ENCODE data around the gene KRT15. TPM values are rescaled to one million over a fixed set of nuclear protein-coding genes. Genes with fewer than 3 reads are reported as not detected.

KRT15 gene
- total and polyA plus RNA-seq, 2 of the 4 experiments (the other 2 are of a cell fraction): 2.9 to 5.3 TPM

DNA sequence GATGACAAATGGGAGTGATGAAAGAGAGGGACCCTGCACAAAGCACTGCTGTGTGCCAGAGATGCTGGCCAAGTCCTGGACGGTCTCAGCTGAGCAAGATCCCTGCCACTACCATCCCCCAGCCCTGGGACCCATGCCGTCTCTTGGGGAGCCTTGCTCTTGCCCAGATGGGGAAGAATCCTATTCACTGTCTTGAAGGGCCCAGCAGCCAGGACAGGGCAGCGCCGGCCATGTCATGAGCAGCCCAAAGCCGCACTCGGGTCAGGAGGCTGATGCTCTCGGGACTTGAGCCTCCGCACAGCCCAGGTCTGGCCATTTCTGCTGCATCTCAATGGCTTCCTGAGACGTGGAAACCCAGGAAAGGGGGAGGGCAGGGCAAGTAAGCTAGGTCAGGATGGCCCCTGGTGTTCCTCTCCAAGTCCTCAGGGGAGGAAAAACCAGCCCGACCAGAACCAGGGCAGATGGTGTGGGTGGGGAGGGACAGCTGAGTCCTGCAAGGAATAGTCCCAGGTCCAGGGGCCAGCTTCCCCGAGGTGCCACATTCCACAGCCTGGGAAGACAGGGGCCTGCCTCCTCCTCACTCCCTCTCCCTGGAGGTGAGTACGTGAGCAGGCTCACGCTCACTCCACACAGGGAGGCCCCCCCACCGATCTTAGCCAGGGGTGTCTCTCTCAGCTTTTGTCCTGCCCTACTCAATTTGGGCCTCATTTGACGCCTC is 17.2 kb upstream of the KRT15 start:
- Histone ChIP-seq H4K91ac (ENCODE audit: insufficient read depth, low read depth, low read length) (peak overlapping the region; percentile 37), H3K9me3 (ENCODE audit: control insufficient read depth, insufficient read depth, low read length) (no peaks in the 10 kb centered on the region), H3K4me1 (ENCODE audit: control insufficient read depth, insufficient read depth, low read length) (peaks cover 18% of the 10 kb centered on the region), H2BK120ac (ENCODE audit: low read depth, low read length) (peak overlapping the region; percentile 16; the same call in 1 of the 2 replicates), H3K9me1 (ENCODE audit: insufficient read depth, low read length) (peaks cover 12% of the 10 kb centered on the region), H3K18ac (ENCODE audit: low read depth, low read length) (no peak overlapping the region), H3K27me3 (ENCODE audit: control insufficient read depth, insufficient read depth, low read length) (no peaks in the 10 kb centered on the region), H3K56ac (ENCODE audit: extremely low read depth, insufficient read depth, low read length) (no peak overlapping the region), H3K4ac (ENCODE audit: low read depth, low read length) (no peak overlapping the region; the same call in none of the 2 replicates), H3K36me3 (ENCODE audit: control insufficient read depth, insufficient read depth, low read length) (no peaks in the 10 kb centered on the region), H4K20me1 (ENCODE audit: insufficient read depth, low read length) (no peaks in the 10 kb centered on the region), H3K9ac (ENCODE audit: low read depth, low read length) (no peak overlapping the region), H3K23ac (ENCODE audit: low read depth, low read length) (no peak overlapping the region), H2AK9ac (replicated peaks; ENCODE audit: low read depth, low read length, poor library complexity) (peak overlapping the region; percentile 48), H2BK5ac (ENCODE audit: low read depth, low read length, poor library complexity, severe bottlenecking) (no peak overlapping the region), H2BK20ac (ENCODE audit: low read depth, low read length) (no peak overlapping the region), H3K79me1 (ENCODE audit: low read depth in 1 of 2, low read length in 2 of 2) (no peaks in the 10 kb centered on the region), H4K8ac (ENCODE audit: low read depth in 2 of 2, low read length in 2 of 2) (no peak overlapping the region), H2AK5ac (ENCODE audit: low read depth, low read length) (peak overlapping the region; percentile 44), H2AFZ (replicated peaks; ENCODE audit: low read length, poor library complexity) (peak overlapping the region; percentile 47), H4K5ac (ENCODE audit: low read depth, low read length) (no peak overlapping the region), H3K4me3 (ENCODE audit: insufficient read depth, low read depth, low read length) (no peak overlapping the region), H3K14ac (replicated peaks; ENCODE audit: low read depth, low read length) (no peak overlapping the region; the same call in 1 of the 2 replicates), H3K4me2 (ENCODE audit: low read depth, low read length) (no peak overlapping the region), H3K27ac (ENCODE audit: insufficient read depth, low read length) (no peak overlapping the region), H2BK15ac (ENCODE audit: low read depth, low read length) (no peak overlapping the region)
- ChIA-PET POLR2A (ENCODE audit: unreplicated experiment) (no interaction called here), CTCF (interaction anchor here (1.3 kb wide), 1 partner anchor 13 kb away, joined by 3 read pairs; no protein-coding TSS in a partner anchor)
- DNase-seq (no peak), ATAC-seq (ENCODE audit: low read depth) (no peak)
- TF ChIP-seq BHLHE40 (IDR thresholded peaks at IDR 0.05; ENCODE audit: low read depth, low read length): no peak
- TF ChIP-seq RCOR1 (IDR thresholded peaks at IDR 0.05; ENCODE audit: insufficient replicate concordance, low read length): no peak
- TF ChIP-seq SMC3 (IDR thresholded peaks at IDR 0.05; ENCODE audit: low read depth, low read length): no peak
- no peak for TF ChIP-seq CHD1 (IDR thresholded peaks at IDR 0.05; ENCODE audit: low read depth, low read length)
- TF ChIP-seq RAD21 (IDR thresholded peaks at IDR 0.05; ENCODE audit: low read length): no peak
- TF ChIP-seq NFE2L2 (IDR thresholded peaks at IDR 0.05; ENCODE audit: low read depth, low read length): no peak
- no peak for TF ChIP-seq CEBPB (IDR thresholded peaks at IDR 0.05; ENCODE audit: low read depth, low read length)
- TF ChIP-seq, protein P1, sequence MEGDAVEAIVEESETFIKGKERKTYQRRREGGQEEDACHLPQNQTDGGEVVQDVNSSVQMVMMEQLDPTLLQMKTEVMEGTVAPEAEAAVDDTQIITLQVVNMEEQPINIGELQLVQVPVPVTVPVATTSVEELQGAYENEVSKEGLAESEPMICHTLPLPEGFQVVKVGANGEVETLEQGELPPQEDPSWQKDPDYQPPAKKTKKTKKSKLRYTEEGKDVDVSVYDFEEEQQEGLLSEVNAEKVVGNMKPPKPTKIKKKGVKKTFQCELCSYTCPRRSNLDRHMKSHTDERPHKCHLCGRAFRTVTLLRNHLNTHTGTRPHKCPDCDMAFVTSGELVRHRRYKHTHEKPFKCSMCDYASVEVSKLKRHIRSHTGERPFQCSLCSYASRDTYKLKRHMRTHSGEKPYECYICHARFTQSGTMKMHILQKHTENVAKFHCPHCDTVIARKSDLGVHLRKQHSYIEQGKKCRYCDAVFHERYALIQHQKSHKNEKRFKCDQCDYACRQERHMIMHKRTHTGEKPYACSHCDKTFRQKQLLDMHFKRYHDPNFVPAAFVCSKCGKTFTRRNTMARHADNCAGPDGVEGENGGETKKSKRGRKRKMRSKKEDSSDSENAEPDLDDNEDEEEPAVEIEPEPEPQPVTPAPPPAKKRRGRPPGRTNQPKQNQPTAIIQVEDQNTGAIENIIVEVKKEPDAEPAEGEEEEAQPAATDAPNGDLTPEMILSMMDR (conservative IDR thresholded peaks at IDR 0.05; ENCODE audit: low read depth, low read length): no peak
- TF ChIP-seq, protein P2, sequence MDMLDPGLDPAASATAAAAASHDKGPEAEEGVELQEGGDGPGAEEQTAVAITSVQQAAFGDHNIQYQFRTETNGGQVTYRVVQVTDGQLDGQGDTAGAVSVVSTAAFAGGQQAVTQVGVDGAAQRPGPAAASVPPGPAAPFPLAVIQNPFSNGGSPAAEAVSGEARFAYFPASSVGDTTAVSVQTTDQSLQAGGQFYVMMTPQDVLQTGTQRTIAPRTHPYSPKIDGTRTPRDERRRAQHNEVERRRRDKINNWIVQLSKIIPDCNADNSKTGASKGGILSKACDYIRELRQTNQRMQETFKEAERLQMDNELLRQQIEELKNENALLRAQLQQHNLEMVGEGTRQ (IDR thresholded peaks at IDR 0.05; ENCODE audit: low read depth, low read length): no peak
- TF ChIP-seq MAZ (IDR thresholded peaks at IDR 0.05; ENCODE audit: borderline replicate concordance, low read depth, low read length): no peak
- TF ChIP-seq POLR2A (IDR thresholded peaks at IDR 0.05; ENCODE audit: low read depth, low read length): no peak
- TF ChIP-seq, protein P3, sequence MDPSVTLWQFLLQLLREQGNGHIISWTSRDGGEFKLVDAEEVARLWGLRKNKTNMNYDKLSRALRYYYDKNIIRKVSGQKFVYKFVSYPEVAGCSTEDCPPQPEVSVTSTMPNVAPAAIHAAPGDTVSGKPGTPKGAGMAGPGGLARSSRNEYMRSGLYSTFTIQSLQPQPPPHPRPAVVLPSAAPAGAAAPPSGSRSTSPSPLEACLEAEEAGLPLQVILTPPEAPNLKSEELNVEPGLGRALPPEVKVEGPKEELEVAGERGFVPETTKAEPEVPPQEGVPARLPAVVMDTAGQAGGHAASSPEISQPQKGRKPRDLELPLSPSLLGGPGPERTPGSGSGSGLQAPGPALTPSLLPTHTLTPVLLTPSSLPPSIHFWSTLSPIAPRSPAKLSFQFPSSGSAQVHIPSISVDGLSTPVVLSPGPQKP (IDR thresholded peaks at IDR 0.05; ENCODE audit: borderline replicate concordance, low read depth, low read length): no peak
- intact Hi-C loops (cut with micrococcal nuclease): no loop called here
- in situ Hi-C loops (cut with MboI; ENCODE audit: low sequenced_read_pairs): no loop called here
- BruUV-seq (replicated peaks): no TSS peak
- dilution Hi-C loops (cut with HindIII; ENCODE audit: low sequenced_read_pairs, unreplicated experiment): no loop called here
- 89% methylated on average over 7 of the region's 15 CpGs; no CpG with 5 or more reads in 1 of the 2 experiments for WGBS, 2 experiments (ENCODE audit: extremely low coverage in 2 of 2, insufficient read length in 1 of 2)
